Endothelial cell of umbilical vein (primary cell): Measurements from ENCODE around the gene IQGAP2.

Experiments used
- EZH2 ChIP-seq: IDR thresholded peaks from 2 replicates; pipeline ENCODE4 v1.6.1; 2012; ENCODE audit warnings: borderline replicate concordance, low read depth, mild to moderate bottlenecking, moderate library complexity, low read length, inconsistent platforms; ENCODE audit not compliant: severe bottlenecking
- FOS ChIP-seq: IDR thresholded peaks from 2 replicates; pipeline ENCODE4 v1.6.1; 2011; ENCODE audit warnings: mild to moderate bottlenecking, low read length, moderate library complexity, borderline replicate concordance; ENCODE audit not compliant: insufficient read depth
- MAX ChIP-seq: IDR thresholded peaks from 2 replicates; pipeline ENCODE4 v1.6.1; 2011; ENCODE audit not compliant: insufficient read depth, insufficient read length
- MYC ChIP-seq: IDR thresholded peaks from one replicate; pipeline ENCODE4 v1.6.1; 2011; ENCODE audit warnings: mild to moderate bottlenecking, low read depth, low read length
- POLR2A ChIP-seq: IDR thresholded peaks from 2 replicates; pipeline ENCODE4 v1.6.1; 2012; ENCODE audit warnings: low read depth, mild to moderate bottlenecking, control low read depth, low read length
- POLR2AphosphoS5 ChIP-seq: IDR thresholded peaks from 2 replicates; pipeline ENCODE4 v1.6.1; 2012; ENCODE audit warnings: low read depth, mild to moderate bottlenecking, control low read depth, low read length, moderate library complexity; ENCODE audit not compliant: insufficient read depth
- TF ChIP-seq, protein P1 (sequence below), 2 donors: IDR thresholded peaks; 1 replicate in 1 of 2; 2 replicates in 1 of 2; pipeline ENCODE4 v1.5.1; 2011; ENCODE audit warnings: low read length in 2 of 2, mild to moderate bottlenecking in 2 of 2, moderate library complexity in 2 of 2, control low read depth in 1 of 2, inconsistent platforms in 1 of 2, low read depth in 1 of 2; ENCODE audit not compliant: insufficient read depth in 1 of 2; ENCODE audit errors: extremely low read depth in 1 of 2

GRCh38 chr5:76401801-76402250, 1.3 kb upstream of the IQGAP2 start:
- TF ChIP-seq, protein P1, sequence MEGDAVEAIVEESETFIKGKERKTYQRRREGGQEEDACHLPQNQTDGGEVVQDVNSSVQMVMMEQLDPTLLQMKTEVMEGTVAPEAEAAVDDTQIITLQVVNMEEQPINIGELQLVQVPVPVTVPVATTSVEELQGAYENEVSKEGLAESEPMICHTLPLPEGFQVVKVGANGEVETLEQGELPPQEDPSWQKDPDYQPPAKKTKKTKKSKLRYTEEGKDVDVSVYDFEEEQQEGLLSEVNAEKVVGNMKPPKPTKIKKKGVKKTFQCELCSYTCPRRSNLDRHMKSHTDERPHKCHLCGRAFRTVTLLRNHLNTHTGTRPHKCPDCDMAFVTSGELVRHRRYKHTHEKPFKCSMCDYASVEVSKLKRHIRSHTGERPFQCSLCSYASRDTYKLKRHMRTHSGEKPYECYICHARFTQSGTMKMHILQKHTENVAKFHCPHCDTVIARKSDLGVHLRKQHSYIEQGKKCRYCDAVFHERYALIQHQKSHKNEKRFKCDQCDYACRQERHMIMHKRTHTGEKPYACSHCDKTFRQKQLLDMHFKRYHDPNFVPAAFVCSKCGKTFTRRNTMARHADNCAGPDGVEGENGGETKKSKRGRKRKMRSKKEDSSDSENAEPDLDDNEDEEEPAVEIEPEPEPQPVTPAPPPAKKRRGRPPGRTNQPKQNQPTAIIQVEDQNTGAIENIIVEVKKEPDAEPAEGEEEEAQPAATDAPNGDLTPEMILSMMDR (IDR thresholded peaks at IDR 0.05; ENCODE audit: extremely low read depth in 1 of 2, insufficient read depth in 1 of 2, low read depth in 1 of 2, low read length in 2 of 2) = no peak
- TF ChIP-seq POLR2A (no peak), POLR2AphosphoS5 (no peak), MAX (no peak), EZH2 (no peak), MYC (no peak), FOS (no peak)
